K562 (cell line): Measurements from ENCODE around the gene SLC16A5. TPM values are rescaled to one million over a fixed set of nuclear protein-coding genes. Genes with fewer than 3 reads are reported as not detected.

Source experiments
- BRCA1 ChIP-seq, 2 experiments: fragments of 450-650 bp in 1 of 2; sonication (generic) in 1 of 2; formaldehyde crosslinking in 1 of 2; IDR thresholded peaks; 2 replicates each; pipeline versions ENCODE4 v1.5.0 to v1.6.1; 2017 to 2020; ENCODE audit warnings: mild to moderate bottlenecking in 1 of 2, missing genetic modification reagents in 1 of 2
- BRF1 ChIP-seq: IDR thresholded peaks from 3 replicates; pipeline ENCODE4 v1.6.1; 2011; ENCODE audit warnings: borderline replicate concordance, mild to moderate bottlenecking; ENCODE audit not compliant: insufficient read length; ENCODE audit errors: extremely low read depth
- HBP1 ChIP-seq: fragments of 450-650 bp; formaldehyde crosslinking; IDR thresholded peaks from 2 replicates; pipeline ENCODE4 v1.4.0; 2022; ENCODE audit warnings: missing genetic modification characterization
- HOMEZ ChIP-seq: fragments of 250-450 bp; sonication (Bioruptor Pico); IDR thresholded peaks from 2 replicates; pipeline ENCODE4 v1.4.0; 2020; ENCODE audit warnings: mild to moderate bottlenecking, moderate library complexity
- MITF ChIP-seq: IDR thresholded peaks from 2 replicates; pipeline ENCODE4 v1.6.1; 2014; ENCODE audit warnings: antibody characterized with exemption
- MTA3 ChIP-seq: fragments of 450-650 bp; formaldehyde crosslinking; IDR thresholded peaks from 2 replicates; pipeline ENCODE4 v1.6.1; 2017; ENCODE audit warnings: mild to moderate bottlenecking, borderline replicate concordance
- NELFE ChIP-seq: IDR thresholded peaks from 2 replicates; pipeline ENCODE4 v1.6.1; 2011; ENCODE audit warnings: mild to moderate bottlenecking; ENCODE audit not compliant: insufficient read depth, insufficient read length
- NR2C1 ChIP-seq, 2 experiments: fragments of 450-650 bp; IDR thresholded peaks; 2 replicates each; pipeline ENCODE4 v1.6.1; 2017; ENCODE audit warnings: mild to moderate bottlenecking in 2 of 2, antibody characterized with exemption in 1 of 2, inconsistent platforms in 1 of 2, missing compliant biosample characterization in 1 of 2, missing genetic modification characterization in 1 of 2
- TCFL5 ChIP-seq: fragments of 250-450 bp; sonication (Bioruptor Pico); conservative IDR thresholded peaks from 2 replicates; pipeline ENCODE4 v1.6.1; 2021; ENCODE audit warnings: mild to moderate bottlenecking, moderate library complexity, matching md5 sums
- THRA ChIP-seq: fragments of 450-650 bp; IDR thresholded peaks from 2 replicates; pipeline ENCODE4 v1.6.1; 2017; ENCODE audit warnings: mild to moderate bottlenecking, moderate library complexity
- ZNF395 ChIP-seq: fragments of 200-800 bp; sonication (Bioruptor generic); IDR thresholded peaks from 2 replicates; pipeline ENCODE4 v1.6.1; 2017; ENCODE audit warnings: missing genetic modification characterization, missing compliant biosample characterization
- ZNF445 ChIP-seq: fragments of 250-450 bp; sonication (Bioruptor Pico); IDR thresholded peaks from 2 replicates; pipeline ENCODE4 v1.4.0; 2020; ENCODE audit warnings: low read depth, mild to moderate bottlenecking, moderate library complexity
- polyA plus RNA-seq, 8 experiments: library from polyadenylated mRNA; depleted of rRNA in 4 of 8; stranded (reverse) in 5 of 8; unstranded in 3 of 8; fragments of >200 nt; fragmentation: Nextera tagmentation in 2 of 8; fragmentation: Illumina TruSeq in 1 of 8; extraction: Ambion mirVana in 2 of 8; extraction: Trizol in 1 of 8; gene quantifications; 2 replicates each; pipeline versions ENCODE4 v1.2.1 to v1.2.3, GENCODE V29; 2011 to 2014; ENCODE audit warnings: inconsistent platforms in 1 of 8, missing spikeins in 1 of 8
- total RNA-seq, 7 experiments: library from RNA; depleted of rRNA in 6 of 7; stranded (reverse); fragments of >200 nt in 6 of 7; fragmentation: Illumina TruSeq in 2 of 7; extraction: Trizol in 2 of 7; gene quantifications; 2 replicates each; pipeline versions ENCODE4 v1.2.1 to v1.2.3, GENCODE V29; 2011 to 2021; ENCODE audit warnings: low replicate concordance in 1 of 7

SLC16A5 gene
- total and polyA plus RNA-seq, 9 of the 15 experiments (the other 6 are each of a cell fraction or from before 2014, with no cell fraction given): 0.06 to 2.6 (median 0.91) TPM

GRCh38 chr17:75087558-75088453 is at the start of gene SLC16A5 (continued):
- TF ChIP-seq BRCA1 (IDR thresholded peaks at IDR 0.05) (no peak), BRCA1 (CRISPR knock-in tag; IDR thresholded peaks at IDR 0.05) (no peak), NELFE (no peak), THRA (no peak), TCFL5 (CRISPR knock-in tag) (no peak), MTA3 (0 out of 2 replicates have a peak, but pooled peaks have one; percentile 14), ZNF395 (no peak), ZNF445 (no peak), MITF (no peak), HOMEZ (0 out of 2 replicates have a peak, but pooled peaks have one; percentile 9), BRF1 (no peak), NR2C1 (IDR thresholded peaks at IDR 0.05) (no peak), NR2C1 (tag; IDR thresholded peaks at IDR 0.05) (no peak), HBP1 (CRISPR knock-in tag) (no peak)
